IPS-NIHi11 (cell line): Measurements from ENCODE around the gene NBEAL2.
"Not testable (repeated sequence)": the region's sequence is repeated elsewhere in the genome, so short reads cannot be mapped to it uniquely, and the experiment has no call there.

Experiments used
- DNase-seq: peaks from one replicate; pipeline ENCODE4 v3.0.0; 2012; ENCODE audit warnings: mixed read lengths, low spot score

Gene NBEAL2

DNA sequence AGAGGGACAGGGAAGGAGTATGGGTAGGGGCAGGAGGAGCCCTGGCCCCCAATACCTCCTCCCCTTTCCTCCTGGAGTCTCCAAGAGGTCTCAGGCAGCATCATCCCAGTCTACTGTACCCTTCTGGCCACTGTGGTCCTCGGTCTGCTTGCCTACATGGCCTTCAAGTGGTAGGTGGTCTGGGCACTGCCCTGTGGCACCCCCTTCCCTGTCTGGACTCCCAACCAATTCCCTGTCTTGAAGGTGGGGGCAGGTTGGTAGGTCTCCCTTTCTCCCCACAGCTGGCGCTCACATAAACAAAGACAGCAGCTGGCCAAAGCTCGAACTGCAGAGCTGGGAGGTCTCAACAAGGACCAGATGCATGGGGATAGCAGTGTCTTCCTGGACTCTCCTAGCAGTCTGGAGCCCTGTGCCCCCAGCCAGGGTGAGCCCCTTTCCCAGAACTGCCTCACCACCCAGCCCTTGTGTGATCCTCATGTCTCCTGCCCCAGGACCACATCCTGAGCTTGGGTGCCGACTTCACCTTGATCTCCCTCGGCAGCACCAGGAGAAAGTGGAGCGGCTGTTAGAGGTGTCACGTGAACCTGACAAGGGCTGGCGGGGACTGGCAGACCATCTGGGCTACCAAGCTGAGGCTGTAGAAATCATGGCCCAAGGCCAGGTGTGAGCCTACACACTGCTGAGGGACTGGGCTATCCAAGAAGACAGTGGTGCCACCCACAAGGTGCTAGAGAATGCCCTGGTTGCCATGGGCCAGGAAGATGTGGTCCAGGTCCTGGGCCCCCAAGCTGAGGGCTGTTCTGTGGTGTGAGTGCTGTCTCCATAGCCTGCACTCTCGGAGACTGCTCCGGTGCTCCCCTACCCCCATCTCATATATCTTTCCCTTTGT is 33.1 kb downstream of the NBEAL2 start:
- DNase-seq: no peak

- no peak for DNase-seq
Measured at GRCh38 chr3:47013231-47013630, 33.8 kb downstream of the NBEAL2 start.

DNA sequence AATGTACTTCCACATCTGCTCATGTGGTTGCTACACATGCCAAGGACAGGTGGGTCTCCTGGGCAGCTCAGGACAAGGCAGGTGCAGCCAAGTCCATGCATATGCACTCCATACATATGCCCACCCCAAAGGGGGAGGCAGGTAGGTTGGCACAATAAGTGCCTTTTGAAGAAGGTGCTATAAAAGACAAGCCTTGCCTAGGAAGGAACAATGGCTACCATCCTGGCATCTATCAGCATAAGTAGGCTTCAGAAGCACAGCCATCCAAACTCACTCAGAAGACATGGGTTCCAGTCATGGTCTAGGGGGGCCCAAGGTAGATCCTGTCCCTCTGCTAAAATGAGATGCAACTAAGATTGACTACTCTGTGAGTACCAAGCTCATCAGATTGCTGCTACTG is 34.6 kb downstream of the NBEAL2 start:
- DNase-seq: no peak

- no peak for DNase-seq
Measured at GRCh38 chr3:47015151-47015550, 35.7 kb downstream of the NBEAL2 start.

- DNase-seq: no peak
Measured at GRCh38 chr3:47016086-47016933, 36.8 kb downstream of the NBEAL2 start.

- no peak for DNase-seq
Measured at GRCh38 chr3:47016934-47017435, 37.5 kb downstream of the NBEAL2 start.

DNA sequence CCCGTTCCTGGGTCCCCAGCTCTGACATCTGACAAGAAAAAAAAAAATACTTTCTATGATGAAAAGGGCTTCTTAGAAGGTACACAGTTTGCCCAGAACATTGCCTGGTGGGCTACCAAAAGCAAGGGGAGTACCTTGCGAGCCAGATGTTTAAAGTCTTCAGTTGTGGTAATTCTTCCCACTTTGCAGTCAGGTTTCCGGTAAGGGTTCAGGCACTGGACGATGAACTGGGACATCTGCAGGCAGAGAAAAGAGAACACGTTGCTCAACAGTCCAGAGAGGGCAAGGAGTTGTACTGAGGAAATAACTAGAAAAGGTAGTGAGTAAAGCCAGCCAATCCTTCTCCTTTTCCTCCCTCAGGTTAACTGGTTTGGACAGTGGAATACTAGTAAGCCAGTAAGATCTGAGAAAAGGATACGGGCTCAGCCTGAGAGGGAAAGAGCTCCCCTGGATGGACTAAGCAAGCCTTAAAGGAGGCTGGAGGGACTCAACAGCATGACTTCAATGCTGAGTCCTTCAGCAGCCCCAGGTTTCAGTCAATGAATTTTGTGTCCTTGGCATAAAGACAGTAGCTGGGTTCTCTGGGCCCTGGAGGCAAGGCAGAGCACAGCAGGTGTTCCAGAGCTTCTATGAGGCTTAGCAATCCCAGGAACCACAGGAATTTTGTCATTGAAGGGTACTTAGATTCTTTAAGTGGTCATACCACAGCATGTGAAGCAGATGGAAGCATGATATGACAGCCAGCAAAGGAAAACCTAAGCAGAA is 38.2 kb downstream of the NBEAL2 start:
- DNase-seq: no peak

GRCh38 chr3:47018269-47018611 is 38.8 kb downstream of the NBEAL2 start:
- no peak for DNase-seq

- DNase-seq: no peak
Measured at GRCh38 chr3:47019201-47019600, 39.7 kb downstream of the NBEAL2 start.

DNA sequence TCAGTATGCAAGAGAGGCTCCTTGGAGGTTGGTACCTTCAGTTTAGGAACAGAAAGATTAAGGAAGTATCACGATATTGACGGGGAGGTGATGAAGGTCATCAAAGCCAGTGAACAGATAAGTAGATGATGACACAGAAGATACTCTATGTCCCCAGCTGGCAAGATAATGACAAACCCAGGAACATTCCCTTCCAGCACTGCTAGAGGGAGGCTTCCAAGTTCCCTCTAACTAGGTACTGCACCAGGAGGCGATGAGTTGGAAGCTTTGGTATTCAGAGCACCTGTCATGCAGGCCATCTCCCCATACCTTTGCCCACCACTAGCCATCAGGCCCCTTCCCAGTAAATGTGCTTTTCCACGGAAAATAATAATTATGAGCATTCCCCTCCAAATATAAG is 40.8 kb downstream of the NBEAL2 start:
- no peak for DNase-seq

- no peak for DNase-seq
Measured at GRCh38 chr3:47022641-47023071, 43.2 kb downstream of the NBEAL2 start.

DNA sequence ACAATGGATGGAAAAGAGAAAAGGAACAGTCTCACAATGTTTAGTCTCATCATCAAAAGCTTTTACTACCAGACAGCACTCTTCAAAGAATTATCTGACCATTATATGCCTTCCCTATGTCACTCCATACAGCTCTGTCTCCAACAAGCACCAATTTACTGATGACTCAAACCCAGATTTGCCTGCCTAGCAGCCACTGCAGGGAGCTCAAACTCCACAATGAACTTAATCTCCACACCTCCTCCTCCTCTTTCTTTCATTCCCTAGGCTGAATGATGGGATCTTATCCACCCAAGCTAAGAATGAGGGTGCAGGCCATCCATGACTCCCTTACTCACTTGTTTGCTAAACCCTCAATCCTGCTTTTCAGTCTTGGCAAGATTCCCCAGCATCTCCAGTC is 45.5 kb downstream of the NBEAL2 start:
- no peak for DNase-seq

DNA sequence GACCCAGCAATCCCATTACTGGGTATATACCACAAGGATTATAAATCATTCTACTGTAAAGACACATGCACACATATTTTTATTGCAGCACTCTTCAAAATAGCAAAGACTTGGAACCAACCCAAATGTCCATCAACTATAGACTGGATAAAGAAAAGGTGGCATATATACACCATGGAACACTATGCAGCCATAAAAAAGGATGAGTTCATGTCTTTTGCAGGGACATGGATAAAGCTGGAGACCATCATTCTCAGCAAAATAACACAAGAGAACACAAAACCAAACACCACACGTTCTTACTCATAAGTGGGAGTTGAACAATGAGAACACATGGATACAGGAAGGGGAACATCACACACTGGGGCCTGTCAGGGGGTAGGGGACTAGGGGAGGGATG is 47.0 kb downstream of the NBEAL2 start:
- DNase-seq: not testable (repeated sequence)

DNA sequence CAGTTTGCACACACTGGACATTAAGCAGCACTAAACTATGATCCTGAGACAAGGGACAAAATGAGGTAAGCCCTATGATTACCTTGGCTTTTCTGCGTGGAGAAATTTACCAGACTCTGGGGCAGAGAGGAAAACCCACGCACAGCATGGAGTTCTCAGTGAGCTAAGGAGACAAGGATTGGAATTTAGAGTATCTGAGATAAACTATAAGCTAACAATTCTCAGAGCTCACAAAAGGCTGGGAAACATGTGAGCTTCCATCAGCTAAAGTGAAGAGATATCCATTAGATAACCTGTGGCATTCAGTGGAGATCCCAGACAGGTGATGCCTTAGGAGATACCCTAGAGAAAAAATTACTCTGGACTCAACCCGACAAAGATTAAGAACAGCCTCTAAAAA is 48.7 kb downstream of the NBEAL2 start:
- DNase-seq: no peak

DNA sequence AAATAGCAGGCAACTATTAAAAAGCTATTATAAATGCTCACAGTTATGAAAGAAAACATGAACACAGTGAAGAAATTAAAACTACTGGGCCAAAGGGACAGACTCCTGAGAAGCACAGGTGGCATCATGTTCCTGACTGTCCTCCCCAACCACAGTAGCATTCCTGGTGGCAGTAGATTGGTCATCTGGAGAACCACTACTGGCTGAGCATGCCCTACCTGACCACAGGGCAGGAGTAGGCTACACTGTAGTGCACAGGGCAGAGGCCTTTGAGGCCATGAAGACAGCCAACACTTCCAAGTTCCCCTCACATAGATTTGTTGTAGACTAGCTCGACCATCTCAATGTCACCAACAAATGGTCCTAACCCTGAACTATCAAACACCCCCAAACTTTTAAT is 49.2 kb downstream of the NBEAL2 start:
- DNase-seq: no peak

DNA sequence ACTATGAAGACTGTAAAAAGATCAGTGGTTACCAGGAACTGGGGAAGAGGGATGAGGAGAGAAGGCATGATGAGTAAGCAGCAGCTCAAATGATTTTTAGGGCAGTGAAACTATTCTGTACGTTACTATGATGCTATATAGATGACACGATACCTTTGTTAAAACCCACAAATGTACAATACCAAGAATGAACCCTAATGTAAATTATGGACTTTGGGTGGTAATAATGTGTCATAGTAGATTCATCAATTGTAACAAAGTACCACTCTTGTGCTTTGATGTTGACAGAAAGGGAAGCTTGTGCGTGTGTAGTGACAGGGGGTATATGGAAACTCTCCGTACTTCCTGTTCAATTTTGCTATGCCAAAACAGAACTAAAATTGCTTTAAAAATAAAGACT is 51.6 kb downstream of the NBEAL2 start:
- not testable (repeated sequence) for DNase-seq

DNA sequence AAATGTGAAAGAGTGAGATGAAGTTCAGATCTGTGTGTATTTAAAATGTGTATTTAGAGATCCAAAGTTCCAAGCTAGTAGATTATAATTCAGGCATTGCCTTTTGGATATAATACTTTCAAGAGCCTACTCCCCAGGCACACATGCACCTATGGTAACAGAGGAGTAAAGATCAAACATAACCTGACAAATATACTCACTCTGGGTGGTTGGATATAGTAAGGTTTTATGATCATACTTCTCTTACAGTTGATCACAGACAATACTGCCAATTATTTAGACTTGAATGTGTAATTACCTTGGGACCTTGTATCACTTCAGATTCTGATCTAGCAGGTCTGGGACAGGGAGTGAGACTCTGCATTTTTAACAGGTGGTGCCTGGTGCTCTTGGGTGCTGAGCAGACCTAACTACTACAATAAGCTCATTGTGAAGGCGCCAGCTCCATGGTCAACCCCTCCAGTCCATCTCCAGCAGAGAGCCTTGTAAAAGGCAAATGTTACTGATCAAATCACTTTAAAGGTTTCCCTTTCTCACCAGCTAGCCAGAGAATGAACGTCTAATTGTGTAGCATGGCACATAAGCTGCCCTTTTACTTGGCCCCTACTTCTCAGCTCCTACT is 55.5 kb downstream of the NBEAL2 start:
- no peak for DNase-seq

DNA sequence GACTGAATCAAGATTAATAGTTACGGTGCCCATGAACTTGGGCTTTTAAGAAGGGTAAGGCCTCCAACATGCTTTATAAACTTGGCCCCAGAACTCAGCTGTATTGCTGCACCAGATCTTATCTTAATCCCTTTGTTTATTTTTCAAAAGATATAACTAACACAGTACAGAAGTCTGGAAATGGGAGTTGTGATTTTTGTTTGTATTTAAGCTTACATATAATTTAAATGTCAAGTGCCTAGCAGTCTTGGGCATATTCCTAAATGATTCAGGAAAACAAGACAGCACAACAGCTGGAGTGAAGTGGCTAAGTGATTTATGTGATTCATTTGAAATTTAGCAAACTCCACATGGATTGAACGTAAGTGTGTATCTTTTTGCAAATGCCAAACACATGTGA is 56.2 kb downstream of the NBEAL2 start:
- no peak for DNase-seq

GRCh38 chr3:47036145-47036544 is 56.7 kb downstream of the NBEAL2 start:
- no peak for DNase-seq

GRCh38 chr3:47037302-47037701 is 57.8 kb downstream of the NBEAL2 start:
- DNase-seq: not testable (repeated sequence)

DNA sequence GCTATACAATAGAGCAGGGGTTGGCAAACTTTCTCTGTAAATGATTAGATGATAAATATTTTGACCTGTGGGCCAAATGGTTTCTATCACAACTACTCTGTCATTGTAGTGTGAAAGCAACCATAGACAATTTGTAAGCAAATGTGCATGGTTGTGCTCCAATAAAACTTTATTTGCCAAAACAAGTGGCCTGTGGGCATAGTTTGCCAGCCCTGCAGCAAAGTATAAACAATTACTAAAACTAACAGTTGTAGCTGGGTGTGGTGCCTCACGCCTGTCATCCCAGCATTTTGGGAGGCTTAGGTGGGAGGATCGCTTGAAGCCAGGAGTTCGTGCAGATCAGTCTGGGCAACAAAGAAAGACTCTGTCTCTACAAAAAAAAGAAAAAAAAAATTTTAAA is 61.6 kb downstream of the NBEAL2 start:
- DNase-seq: no peak
